ENCODE data around the gene PWWP2B.

Gene PWWP2B

DNA sequence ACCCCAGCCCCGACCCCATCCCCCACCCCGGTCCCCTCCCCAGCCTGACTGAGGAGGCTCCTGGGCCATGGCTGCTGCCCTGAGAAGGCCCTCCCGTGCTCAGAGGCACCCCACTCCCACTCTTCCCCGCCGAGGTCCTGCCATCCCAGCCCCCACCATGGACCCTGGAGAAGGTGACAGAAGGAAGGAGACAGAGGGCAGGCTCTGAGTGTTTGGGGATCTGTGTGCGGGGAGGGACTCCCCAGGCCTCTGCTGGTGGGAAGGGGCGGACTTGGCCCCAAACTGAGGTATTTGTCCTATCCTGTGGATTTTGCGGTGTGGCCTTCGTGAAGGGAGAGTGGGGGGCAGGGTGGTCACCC lies 53.4 kb downstream of the PWWP2B start:
- ChIA-PET CTCF (interaction anchor here (1.0 kb wide), 2 partner anchors 49 to 63 kb away, joined by 3 read pairs; no protein-coding TSS in a partner anchor), POLR2A (no interaction called here)
- H3K36me3 ChIP-seq (ENCODE audit: control insufficient read depth in 4 of 4, insufficient read depth in 4 of 4, low read length in 3 of 4), result no peaks in the 10 kb centered on the region
- no peak for DNase-seq
- H3K9me3 ChIP-seq (ENCODE audit: control extremely low read depth in 1 of 5, control insufficient read depth in 4 of 5, insufficient read depth in 2 of 5, low read depth in 1 of 5, low read length in 4 of 5), result no peaks in the 10 kb centered on the region
- H3K27me3 ChIP-seq (replicated peaks in 2 of 5; ENCODE audit: control insufficient read depth in 4 of 5, insufficient read depth in 5 of 5, low read length in 4 of 5), result no peaks in the 10 kb centered on the region
- H3K4me3 ChIP-seq (ENCODE audit: control insufficient read depth in 1 of 7, extremely low read depth in 1 of 7, insufficient read depth in 4 of 7, low read depth in 2 of 7, low read length in 6 of 7), result no peak overlapping the region
- no peak overlapping the region for H3K27ac ChIP-seq (ENCODE audit: insufficient read depth in 1 of 2, low read depth in 1 of 2, low read length in 2 of 2, poor library complexity in 1 of 2, severe bottlenecking in 2 of 2)
- 90% methylated on average over 5 of the region's 9 CpGs for whole genome bisulfite sequencing (ENCODE audit: insufficient coverage)
- peaks cover 1 to 70% (median 57%) of the 10 kb centered on the region in 4 experiments for H3K4me1 ChIP-seq (ENCODE audit: control extremely low read depth in 1 of 4, control insufficient read depth in 4 of 4, insufficient read depth in 4 of 4, low read length in 3 of 4)

DNA sequence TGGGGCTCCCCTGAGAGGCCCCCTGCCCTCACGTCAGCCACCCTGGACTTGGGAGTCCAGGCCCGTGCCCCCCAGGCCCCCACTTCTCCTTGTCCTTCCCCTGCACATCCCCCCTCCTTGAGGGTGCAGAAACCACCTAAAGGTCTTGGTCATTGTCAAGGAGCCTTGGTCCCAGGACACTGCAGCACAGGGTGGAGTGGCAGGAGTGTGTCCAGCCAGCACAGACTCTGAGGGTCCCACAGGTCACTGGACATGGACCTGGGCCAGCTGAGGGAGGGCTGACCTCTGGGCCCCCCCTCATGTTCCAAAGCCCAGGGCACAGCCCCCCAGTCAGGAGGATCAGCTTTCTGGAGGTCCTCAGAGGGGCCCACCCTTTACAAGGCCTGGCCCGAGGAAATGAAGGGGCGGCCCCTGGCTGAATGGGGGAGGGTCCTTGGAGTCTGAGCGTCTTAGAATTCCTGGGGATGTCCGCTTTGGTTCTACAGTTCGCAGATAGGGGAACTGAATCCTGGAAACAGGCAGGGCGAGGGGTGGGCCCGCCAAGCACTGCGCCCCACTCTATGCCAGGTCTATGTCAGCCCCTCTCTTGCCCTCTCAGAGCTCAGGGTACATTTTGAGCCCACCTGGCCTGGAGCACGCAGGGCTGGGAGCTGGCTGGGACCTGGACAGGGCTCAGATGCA lies 54.0 kb downstream of the PWWP2B start:
- ChIA-PET POLR2A (interaction anchor here (1.2 kb wide), 1 partner anchor 226 kb away, joined by 4 read pairs; no protein-coding TSS in a partner anchor), CTCF (interaction anchor here (1.0 to 1.6 kb wide), 4 partner anchors 27 to 62 kb away, joined by 3 to 5 read pairs (median 4); no protein-coding TSS in a partner anchor)
- H3K9me3 ChIP-seq (ENCODE audit: control extremely low read depth in 1 of 5, control insufficient read depth in 4 of 5, insufficient read depth in 2 of 5, low read depth in 1 of 5, low read length in 4 of 5), result no peaks in the 10 kb centered on the region
- no peaks in the 10 kb centered on the region for H3K27me3 ChIP-seq (replicated peaks in 2 of 5; ENCODE audit: control insufficient read depth in 4 of 5, insufficient read depth in 5 of 5, low read length in 4 of 5)
- DNase-seq, result no peak
- no peaks in the 10 kb centered on the region for H3K36me3 ChIP-seq (ENCODE audit: control insufficient read depth in 4 of 4, insufficient read depth in 4 of 4, low read length in 3 of 4)
- peak overlapping the region in 1 of 2 experiments; percentile 25 for H3K27ac ChIP-seq (ENCODE audit: insufficient read depth in 1 of 2, low read depth in 1 of 2, low read length in 2 of 2, poor library complexity in 1 of 2, severe bottlenecking in 2 of 2)
- peaks cover 1 to 65% (median 52%) of the 10 kb centered on the region in 4 experiments for H3K4me1 ChIP-seq (ENCODE audit: control extremely low read depth in 1 of 4, control insufficient read depth in 4 of 4, insufficient read depth in 4 of 4, low read length in 3 of 4)
- no peak overlapping the region for H3K4me3 ChIP-seq (ENCODE audit: control insufficient read depth in 1 of 7, extremely low read depth in 1 of 7, insufficient read depth in 4 of 7, low read depth in 2 of 7, low read length in 6 of 7)
- WGBS (ENCODE audit: insufficient coverage), result 81% methylated on average over 7 of the region's 11 CpGs

DNA sequence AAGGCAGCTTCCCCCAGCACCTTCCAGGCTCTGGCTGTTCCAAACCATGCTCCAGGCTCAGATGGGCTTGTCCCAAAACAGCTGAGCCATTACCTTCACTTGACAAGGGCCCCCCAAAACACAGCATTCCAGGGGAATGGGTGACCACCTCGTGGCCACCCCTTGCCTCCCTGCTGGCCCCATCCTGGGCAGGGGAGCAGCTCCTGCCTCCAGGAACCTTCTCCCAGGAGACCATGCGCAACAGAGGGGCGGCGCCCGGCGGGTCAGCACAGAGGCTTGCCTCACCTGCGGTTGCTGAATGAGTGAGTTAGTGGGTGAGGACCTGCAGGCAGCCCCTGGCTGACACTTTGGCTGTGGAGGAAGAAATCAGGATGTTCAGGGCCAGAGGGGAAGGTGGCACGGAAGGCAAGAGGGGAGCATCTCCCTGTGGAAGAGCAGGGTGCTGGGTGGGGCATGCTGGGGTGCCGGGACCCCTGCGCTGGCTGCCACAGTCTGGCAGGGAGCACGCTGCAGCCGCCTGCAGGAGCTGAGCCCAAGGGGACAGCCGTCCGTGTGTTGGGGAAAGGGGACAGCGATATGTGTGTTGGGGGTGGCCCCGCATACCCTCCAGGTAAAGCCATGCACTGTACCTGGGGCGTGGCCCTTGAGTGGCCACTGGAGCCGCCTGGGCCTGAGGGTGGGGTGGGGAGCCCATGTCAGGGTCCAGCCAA lies 54.7 kb downstream of the PWWP2B start:
- H3K36me3 ChIP-seq (ENCODE audit: control insufficient read depth in 4 of 4, insufficient read depth in 4 of 4, low read length in 3 of 4), result no peaks in the 10 kb centered on the region
- 91% methylated on average over 17 of the region's 18 CpGs for WGBS (ENCODE audit: insufficient coverage)
- ChIA-PET POLR2A (interaction anchor here (0.6 to 1.2 kb wide), 2 partner anchors 177 to 227 kb away, joined by 3 to 4 read pairs; no protein-coding TSS in a partner anchor), CTCF (interaction anchor here (0.7 to 1.6 kb wide), 9 partner anchors 13 to 140 kb away, joined by 3 to 5 read pairs (median 3); no protein-coding TSS in a partner anchor)
- no peaks in the 10 kb centered on the region for H3K9me3 ChIP-seq (ENCODE audit: control extremely low read depth in 1 of 5, control insufficient read depth in 4 of 5, insufficient read depth in 2 of 5, low read depth in 1 of 5, low read length in 4 of 5)
- peaks cover 1 to 58% (median 45%) of the 10 kb centered on the region in 4 experiments for H3K4me1 ChIP-seq (ENCODE audit: control extremely low read depth in 1 of 4, control insufficient read depth in 4 of 4, insufficient read depth in 4 of 4, low read length in 3 of 4)
- H3K27me3 ChIP-seq (replicated peaks in 2 of 5; ENCODE audit: control insufficient read depth in 4 of 5, insufficient read depth in 5 of 5, low read length in 4 of 5), result no peaks in the 10 kb centered on the region
- peak overlapping the region in 1 of 2 experiments; percentile 25 for H3K27ac ChIP-seq (ENCODE audit: insufficient read depth in 1 of 2, low read depth in 1 of 2, low read length in 2 of 2, poor library complexity in 1 of 2, severe bottlenecking in 2 of 2)
- no peak for DNase-seq
- no peak overlapping the region for H3K4me3 ChIP-seq (ENCODE audit: control insufficient read depth in 1 of 7, extremely low read depth in 1 of 7, insufficient read depth in 4 of 7, low read depth in 2 of 7, low read length in 6 of 7)

DNA sequence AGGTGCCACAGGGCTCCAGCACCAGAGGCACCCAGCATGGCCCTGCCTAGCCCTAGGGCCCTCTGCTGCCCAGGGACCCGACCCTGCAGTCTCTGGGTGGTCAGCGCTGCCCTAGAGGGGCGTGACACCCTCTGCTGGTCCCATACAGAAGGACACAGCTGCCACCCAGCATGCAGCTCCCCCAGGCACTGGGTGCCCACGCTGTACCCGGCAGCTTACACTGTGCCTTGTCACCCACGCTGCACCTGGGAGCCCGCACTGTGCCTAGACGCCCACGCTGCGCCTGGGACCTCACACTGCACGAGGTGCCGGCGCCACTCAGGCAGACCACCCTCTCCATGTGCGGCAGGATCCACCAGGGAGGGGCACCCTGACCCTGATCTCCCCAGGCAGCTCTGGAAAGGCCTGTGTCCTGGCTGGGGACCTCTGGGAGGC lies 55.2 kb downstream of the PWWP2B start:
- no peak for DNase-seq
- ChIA-PET POLR2A (interaction anchor here (0.6 to 1.2 kb wide), 2 partner anchors 176 to 227 kb away, joined by 3 to 4 read pairs; no protein-coding TSS in a partner anchor), CTCF (interaction anchor here (0.7 to 1.6 kb wide), 8 partner anchors 13 to 139 kb away, joined by 3 to 5 read pairs (median 4); no protein-coding TSS in a partner anchor)
- H3K27ac ChIP-seq (ENCODE audit: insufficient read depth in 1 of 2, low read depth in 1 of 2, low read length in 2 of 2, poor library complexity in 1 of 2, severe bottlenecking in 2 of 2), result no peak overlapping the region
- no peaks in the 10 kb centered on the region for H3K36me3 ChIP-seq (ENCODE audit: control insufficient read depth in 4 of 4, insufficient read depth in 4 of 4, low read length in 3 of 4)
- no peak overlapping the region for H3K4me3 ChIP-seq (ENCODE audit: control insufficient read depth in 1 of 7, extremely low read depth in 1 of 7, insufficient read depth in 4 of 7, low read depth in 2 of 7, low read length in 6 of 7)
- no peaks in the 10 kb centered on the region for H3K9me3 ChIP-seq (ENCODE audit: control extremely low read depth in 1 of 5, control insufficient read depth in 4 of 5, insufficient read depth in 2 of 5, low read depth in 1 of 5, low read length in 4 of 5)
- H3K4me1 ChIP-seq (ENCODE audit: control extremely low read depth in 1 of 4, control insufficient read depth in 4 of 4, insufficient read depth in 4 of 4, low read length in 3 of 4), result peaks cover 1 to 52% (median 40%) of the 10 kb centered on the region in 4 experiments
- H3K27me3 ChIP-seq (replicated peaks in 2 of 5; ENCODE audit: control insufficient read depth in 4 of 5, insufficient read depth in 5 of 5, low read length in 4 of 5), result no peaks in the 10 kb centered on the region
- 88% methylated on average over 13 of the region's 14 CpGs for WGBS (ENCODE audit: insufficient coverage)

DNA sequence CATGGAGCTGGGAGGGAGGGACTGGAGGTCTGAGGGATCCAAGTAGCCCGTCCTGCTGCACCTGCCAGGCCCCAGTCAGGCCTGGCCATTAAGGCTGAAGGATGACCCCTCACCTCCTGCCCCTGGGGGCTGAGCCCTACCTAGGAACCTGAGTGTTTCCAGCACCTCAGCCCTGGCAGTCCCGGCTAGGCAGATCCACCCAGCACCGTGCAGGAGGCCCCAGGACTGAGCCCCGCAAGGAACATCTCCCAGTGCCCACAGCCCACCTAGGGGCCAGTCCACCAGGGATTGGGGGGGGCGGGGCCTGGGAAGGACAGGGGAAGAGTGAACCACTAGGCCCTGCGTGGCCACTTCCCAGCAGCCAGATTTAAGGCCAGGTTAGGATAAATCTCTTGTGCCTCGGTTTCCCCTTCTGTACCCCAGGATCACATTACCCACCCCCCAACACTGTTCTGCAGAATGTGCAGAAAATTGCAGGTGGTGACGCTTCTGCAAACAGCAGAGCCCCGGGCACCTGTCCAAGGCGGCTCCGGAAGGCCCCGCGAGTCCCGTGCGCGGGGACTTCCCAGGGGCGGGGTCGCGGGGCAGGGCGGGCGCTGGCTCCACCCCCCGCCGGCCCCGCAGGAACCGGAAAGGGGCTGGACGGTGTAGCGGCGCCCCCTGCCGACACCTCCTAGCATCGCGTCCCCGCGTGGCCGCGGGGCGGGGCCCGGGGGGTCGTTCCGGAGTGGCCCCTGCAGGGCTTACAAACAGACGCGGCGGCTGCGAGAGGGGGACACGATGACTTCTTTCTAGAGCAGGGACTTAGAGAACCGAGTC lies 55.9 kb downstream of the PWWP2B start:
- DNase-seq, result peak; percentile 84 to 95 (median 93)
- Histone ChIP-seq H3K9me3 (ENCODE audit: control extremely low read depth in 1 of 5, control insufficient read depth in 4 of 5, insufficient read depth in 2 of 5, low read depth in 1 of 5, low read length in 4 of 5) (no peaks in the 10 kb centered on the region), H3K4me3 (ENCODE audit: control insufficient read depth in 1 of 7, extremely low read depth in 1 of 7, insufficient read depth in 4 of 7, low read depth in 2 of 7, low read length in 6 of 7) (peak overlapping the region in 4 of 7 experiments; percentile 30 to 49 (median 36)), H3K36me3 (ENCODE audit: control insufficient read depth in 4 of 4, insufficient read depth in 4 of 4, low read length in 3 of 4) (no peaks in the 10 kb centered on the region), H3K4me1 (ENCODE audit: control extremely low read depth in 1 of 4, control insufficient read depth in 4 of 4, insufficient read depth in 4 of 4, low read length in 3 of 4) (peaks cover 1 to 46% (median 33%) of the 10 kb centered on the region in 4 experiments), H3K27ac (ENCODE audit: insufficient read depth in 1 of 2, low read depth in 1 of 2, low read length in 2 of 2, poor library complexity in 1 of 2, severe bottlenecking in 2 of 2) (no peak overlapping the region), H3K27me3 (replicated peaks in 2 of 5; ENCODE audit: control insufficient read depth in 4 of 5, insufficient read depth in 5 of 5, low read length in 4 of 5) (no peaks in the 10 kb centered on the region)
- ChIA-PET CTCF (interaction anchor here (0.6 to 1.6 kb wide), 13 partner anchors 14 to 229 kb away, joined by 3 to 6 read pairs (median 4); no protein-coding TSS in a partner anchor), POLR2A (interaction anchor here (0.6 kb wide), 1 partner anchor 176 kb away, joined by 3 read pairs; no protein-coding TSS in a partner anchor)
- WGBS (ENCODE audit: insufficient coverage), result 0% methylated on average over 34 of the region's 45 CpGs

DNA sequence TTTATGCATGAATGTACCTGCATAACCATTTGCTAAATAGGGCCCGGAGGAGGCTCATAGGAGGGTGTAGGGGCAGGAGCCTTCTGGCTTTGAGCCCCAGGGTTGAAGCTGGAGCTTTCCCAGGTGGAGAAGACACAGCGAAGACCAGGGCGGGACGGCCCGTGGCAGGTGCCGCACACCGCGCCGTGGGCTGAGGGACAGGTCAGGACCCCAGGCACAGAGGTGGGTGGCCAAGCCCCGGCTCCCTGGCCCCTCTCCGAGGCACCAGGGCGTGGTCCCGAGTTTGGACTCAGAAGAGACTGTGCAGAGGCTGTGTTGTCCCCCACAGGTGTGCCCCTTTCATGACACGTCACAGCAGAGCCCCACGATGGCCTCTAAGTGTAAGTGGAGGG lies 56.5 kb downstream of the PWWP2B start:
- Histone ChIP-seq H3K36me3 (ENCODE audit: control insufficient read depth in 4 of 4, insufficient read depth in 4 of 4, low read length in 3 of 4) (no peaks in the 10 kb centered on the region), H3K9me3 (ENCODE audit: control extremely low read depth in 1 of 5, control insufficient read depth in 4 of 5, insufficient read depth in 2 of 5, low read depth in 1 of 5, low read length in 4 of 5) (no peaks in the 10 kb centered on the region), H3K4me3 (ENCODE audit: control insufficient read depth in 1 of 7, extremely low read depth in 1 of 7, insufficient read depth in 4 of 7, low read depth in 2 of 7, low read length in 6 of 7) (peak overlapping the region in 3 of 7 experiments; percentile 32 to 49 (median 39)), H3K4me1 (ENCODE audit: control extremely low read depth in 1 of 4, control insufficient read depth in 4 of 4, insufficient read depth in 4 of 4, low read length in 3 of 4) (peaks cover 0 to 44% (median 29%) of the 10 kb centered on the region in 4 experiments), H3K27ac (ENCODE audit: insufficient read depth in 1 of 2, low read depth in 1 of 2, low read length in 2 of 2, poor library complexity in 1 of 2, severe bottlenecking in 2 of 2) (no peak overlapping the region), H3K27me3 (replicated peaks in 2 of 5; ENCODE audit: control insufficient read depth in 4 of 5, insufficient read depth in 5 of 5, low read length in 4 of 5) (no peaks in the 10 kb centered on the region)
- 75% methylated on average over 15 of the region's 15 CpGs for WGBS (ENCODE audit: insufficient coverage)
- CTCF ChIA-PET, result interaction anchor here (0.6 to 2.5 kb wide), 12 partner anchors 20 to 229 kb away, joined by 3 to 6 read pairs (median 3); no protein-coding TSS in a partner anchor
- DNase-seq, result no peak
- POLR2A ChIA-PET, result no interaction called here

Data from common myeloid progenitor, CD34-positive (primary cell).